NOMO-1 (cell line): Measurements from ENCODE around the gene TRPV2.
"Not testable (repeated sequence)": the region's sequence is repeated elsewhere in the genome, so short reads cannot be mapped to it uniquely, and the experiment has no call there.

ENCODE experiments used
- DNase-seq, 2 experiments: peaks; one replicate each; lab custom pipeline; 2025; ENCODE audit not compliant: unreplicated experiment in 2 of 2; lab: John Stamatoyannopoulos, UW

The TRPV2 gene

GRCh38 chr17:16415031-16415924, at the start of gene TRPV2:
Gene TRPV2, plus strand, starts transcription at chr17:16415571. Its CDS starts 2,098 bp downstream, at chr17:16417669.
- DNase-seq: peak; percentile 50 to 61

GRCh38 chr17:16371742-16372141, 43.6 kb upstream of the TRPV2 start:
- DNase-seq: no peak

- DNase-seq: no peak
Observed at GRCh38 chr17:16374146-16374938, 41.0 kb upstream of the TRPV2 start.

- DNase-seq: no peak
Observed at GRCh38 chr17:16377941-16378341, 37.4 kb upstream of the TRPV2 start.

- no peak for DNase-seq
Observed at GRCh38 chr17:16378636-16379282, 36.6 kb upstream of the TRPV2 start.

- DNase-seq: no peak
Observed at GRCh38 chr17:16379654-16380053, 35.7 kb upstream of the TRPV2 start.

GRCh38 chr17:16380640-16381495, 34.5 kb upstream of the TRPV2 start, which contains the start of gene UBB:
Gene UBB, plus strand, starts transcription at chr17:16381091. Its CDS starts 817 bp downstream, at chr17:16381908.
- peak; percentile 95 to 97 for DNase-seq

- no peak for DNase-seq
Observed at GRCh38 chr17:16381496-16381820, 33.9 kb upstream of the TRPV2 start.

GRCh38 chr17:16383216-16383615, 32.2 kb upstream of the TRPV2 start:
- DNase-seq: peak in 1 of 2 experiments; percentile 29

GRCh38 chr17:16383772-16384287, 31.5 kb upstream of the TRPV2 start:
- no peak for DNase-seq

- no peak for DNase-seq
Observed at GRCh38 chr17:16384557-16384956, 30.8 kb upstream of the TRPV2 start.

- DNase-seq: not testable (repeated sequence)
Observed at GRCh38 chr17:16386126-16386507, 29.3 kb upstream of the TRPV2 start.

- no peak for DNase-seq
Observed at GRCh38 chr17:16391451-16391850, 23.9 kb upstream of the TRPV2 start.

- not testable (repeated sequence) for DNase-seq
Observed at GRCh38 chr17:16392491-16392890, 22.9 kb upstream of the TRPV2 start.

- not testable (repeated sequence) for DNase-seq
Observed at GRCh38 chr17:16395887-16396286, 19.5 kb upstream of the TRPV2 start.

GRCh38 chr17:16396693-16397092, 18.7 kb upstream of the TRPV2 start:
- not testable (repeated sequence) for DNase-seq

- no peak for DNase-seq
Observed at GRCh38 chr17:16398270-16399267, 16.8 kb upstream of the TRPV2 start.

GRCh38 chr17:16403847-16404246, 11.5 kb upstream of the TRPV2 start:
- DNase-seq: not testable (repeated sequence)
